Type B pancreatic cell (in vitro differentiated cells): Measurements from ENCODE around the gene CD99L2. TPM values are rescaled to one million over a fixed set of nuclear protein-coding genes. Genes with fewer than 3 reads are reported as not detected.

Experiments
- DNase-seq: peaks from one replicate; pipeline ENCODE4 v3.0.0; 2021; ENCODE audit warnings: mixed read lengths; ENCODE audit not compliant: unreplicated experiment; ENCODE audit errors: extremely low spot score
- H3K27ac Mint-ChIP-seq: 2 replicates; pipeline ENCODE4 v1.8.0; 2021; ENCODE audit warnings: mild to moderate bottlenecking, mixed read lengths
- H3K27me3 Mint-ChIP-seq: 2 replicates; pipeline ENCODE4 v1.8.0; 2021; ENCODE audit warnings: mixed read lengths
- H3K36me3 Mint-ChIP-seq: 2 replicates; pipeline ENCODE4 v1.8.0; 2021; ENCODE audit warnings: mixed read lengths
- H3K4me1 Mint-ChIP-seq: one replicate; pipeline ENCODE4 v1.8.0; 2021; ENCODE audit warnings: mixed read lengths; ENCODE audit not compliant: unreplicated experiment
- H3K4me3 Mint-ChIP-seq: 2 replicates; pipeline ENCODE4 v1.8.0; 2021; ENCODE audit warnings: mild to moderate bottlenecking, mixed read lengths
- H3K9me3 Mint-ChIP-seq: 2 replicates; pipeline ENCODE4 v1.8.0; 2021; ENCODE audit warnings: mixed read lengths
- CTCF ChIP-seq: fragments of 200-600 bp; sonication (generic); conservative IDR thresholded peaks from 2 replicates; pipeline ENCODE4 v1.5.0; 2021; ENCODE audit warnings: antibody characterized with exemption, mild to moderate bottlenecking
- total RNA-seq: library from RNA; stranded (reverse); gene quantifications from 2 replicates; pipeline ENCODE4 v1.2.1, GENCODE V29; 2021; ENCODE audit warnings: low replicate concordance

CD99L2 gene
- total RNA-seq, 1 donor from 2014 or later: 35.1 TPM

GRCh38 chrX:150849996-150850720, 48.3 kb downstream of the CD99L2 start:
- H3K36me3 Mint-ChIP-seq: peaks cover 18% of the 10 kb centered on the region
- no peak for DNase-seq
- peaks cover 3% of the 10 kb centered on the region for H3K4me1 Mint-ChIP-seq
- no peaks in the 10 kb centered on the region for H3K9me3 Mint-ChIP-seq
- H3K4me3 Mint-ChIP-seq: no peak overlapping the region
- no peak for TF ChIP-seq CTCF
- H3K27ac Mint-ChIP-seq: peak overlapping the region; percentile 33
- no peaks in the 10 kb centered on the region for H3K27me3 Mint-ChIP-seq

GRCh38 chrX:150849486-150849885, 49.0 kb downstream of the CD99L2 start:
- H3K4me3 Mint-ChIP-seq: no peak overlapping the region
- no peaks in the 10 kb centered on the region for H3K9me3 Mint-ChIP-seq
- H3K27ac Mint-ChIP-seq: no peak overlapping the region
- H3K4me1 Mint-ChIP-seq: peaks cover 5% of the 10 kb centered on the region
- DNase-seq: no peak
- H3K36me3 Mint-ChIP-seq: peaks cover 16% of the 10 kb centered on the region
- no peaks in the 10 kb centered on the region for H3K27me3 Mint-ChIP-seq
- no peak for TF ChIP-seq CTCF

- DNase-seq: no peak
- no peaks in the 10 kb centered on the region for H3K9me3 Mint-ChIP-seq
- H3K27ac Mint-ChIP-seq: peak overlapping the region; percentile 54
- H3K4me3 Mint-ChIP-seq: no peak overlapping the region
- peaks cover 5% of the 10 kb centered on the region for H3K4me1 Mint-ChIP-seq
- no peak for TF ChIP-seq CTCF
- H3K36me3 Mint-ChIP-seq: peaks cover 13% of the 10 kb centered on the region
- no peaks in the 10 kb centered on the region for H3K27me3 Mint-ChIP-seq
Observed at GRCh38 chrX:150848914-150849365, 49.5 kb downstream of the CD99L2 start.

- no peaks in the 10 kb centered on the region for H3K9me3 Mint-ChIP-seq
- peaks cover 5% of the 10 kb centered on the region for H3K4me1 Mint-ChIP-seq
- no peak for TF ChIP-seq CTCF
- no peaks in the 10 kb centered on the region for H3K27me3 Mint-ChIP-seq
- H3K27ac Mint-ChIP-seq: no peak overlapping the region
- peaks cover 6% of the 10 kb centered on the region for H3K36me3 Mint-ChIP-seq
- DNase-seq: no peak
- H3K4me3 Mint-ChIP-seq: no peak overlapping the region
Observed at GRCh38 chrX:150847088-150847487, 51.4 kb downstream of the CD99L2 start.

- peaks cover 5% of the 10 kb centered on the region for H3K4me1 Mint-ChIP-seq
- H3K27me3 Mint-ChIP-seq: no peaks in the 10 kb centered on the region
- no peaks in the 10 kb centered on the region for H3K36me3 Mint-ChIP-seq
- H3K4me3 Mint-ChIP-seq: no peak overlapping the region
- no peak for TF ChIP-seq CTCF
- no peak overlapping the region for H3K27ac Mint-ChIP-seq
- no peak for DNase-seq
- H3K9me3 Mint-ChIP-seq: no peaks in the 10 kb centered on the region
Observed at GRCh38 chrX:150846130-150846529, 52.3 kb downstream of the CD99L2 start.
